ENCODE measurements around the gene RTEL1. TPM values are rescaled to one million over a fixed set of nuclear protein-coding genes. Genes with fewer than 3 reads are reported as not detected.
"Not testable (repeated sequence)": the region's sequence is repeated elsewhere in the genome, so short reads cannot be mapped to it uniquely, and the experiment has no call there.

RTEL1 gene
- total RNA-seq, 1 donor = 5.7 TPM

DNA sequence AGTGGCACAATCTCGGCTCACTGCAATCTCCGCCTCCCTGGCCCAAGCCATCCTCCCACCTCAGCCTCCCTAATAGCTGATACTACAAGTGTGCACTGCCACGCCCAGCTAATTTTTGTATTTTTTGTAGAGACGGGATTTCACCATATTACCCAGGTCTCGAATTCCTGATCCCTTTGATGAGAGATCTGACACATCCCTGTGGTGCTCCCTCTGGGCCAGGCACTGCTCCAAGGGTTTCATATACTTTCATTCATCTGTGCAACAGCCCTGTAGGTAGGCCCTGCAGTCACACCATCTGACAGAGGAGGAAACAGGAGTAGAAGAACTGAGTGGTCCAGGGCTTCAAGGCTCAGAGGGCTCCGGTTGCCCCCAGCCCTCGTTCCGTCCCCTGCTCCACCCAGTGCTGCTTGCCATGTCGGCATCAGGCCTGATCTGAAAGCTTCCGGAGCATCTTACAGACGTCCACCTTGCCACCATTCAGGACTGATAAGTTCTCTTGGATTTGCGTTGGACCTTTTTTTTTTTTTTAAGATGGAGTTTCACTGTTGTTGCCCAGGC lies 53.1 kb downstream of the RTEL1 start:
- peaks cover 39% of the 10 kb centered on the region for H3K4me1 ChIP-seq (ENCODE audit: insufficient read depth, low read length)
- no peaks in the 10 kb centered on the region for H3K27me3 ChIP-seq (ENCODE audit: insufficient read depth, low read length)

DNA sequence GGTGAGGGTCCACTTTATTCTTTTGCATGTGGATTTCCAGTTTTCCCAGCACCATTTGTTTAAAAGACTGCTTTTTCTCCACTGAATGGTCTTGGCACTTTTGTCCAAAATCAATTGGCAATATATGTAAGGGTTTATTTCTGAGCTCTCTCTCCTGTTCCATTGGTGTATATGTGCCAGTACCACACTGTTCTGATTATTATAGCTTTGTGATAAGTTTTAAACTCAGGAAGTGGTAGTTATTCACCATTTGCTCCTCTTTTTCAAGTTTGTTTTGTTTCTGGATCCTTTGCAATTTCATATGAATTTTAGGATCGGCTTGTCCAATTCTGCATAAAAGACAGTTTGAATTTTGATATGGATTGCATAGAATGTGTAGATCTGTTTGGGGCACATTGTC lies 54.1 kb downstream of the RTEL1 start:
- Histone ChIP-seq H3K4me3 (ENCODE audit: low read length) (no peak overlapping the region), H3K27me3 (ENCODE audit: insufficient read depth, low read length) (no peaks in the 10 kb centered on the region), H3K4me1 (ENCODE audit: insufficient read depth, low read length) (peaks cover 29% of the 10 kb centered on the region), H3K9me3 (ENCODE audit: low read depth, low read length) (no peaks in the 10 kb centered on the region)

More for the DNA sequence above, 53.1 kb downstream of the RTEL1 start:
- Histone ChIP-seq H3K4me3 (ENCODE audit: low read length) (no peak overlapping the region), H3K9me3 (ENCODE audit: low read depth, low read length) (no peaks in the 10 kb centered on the region)

DNA sequence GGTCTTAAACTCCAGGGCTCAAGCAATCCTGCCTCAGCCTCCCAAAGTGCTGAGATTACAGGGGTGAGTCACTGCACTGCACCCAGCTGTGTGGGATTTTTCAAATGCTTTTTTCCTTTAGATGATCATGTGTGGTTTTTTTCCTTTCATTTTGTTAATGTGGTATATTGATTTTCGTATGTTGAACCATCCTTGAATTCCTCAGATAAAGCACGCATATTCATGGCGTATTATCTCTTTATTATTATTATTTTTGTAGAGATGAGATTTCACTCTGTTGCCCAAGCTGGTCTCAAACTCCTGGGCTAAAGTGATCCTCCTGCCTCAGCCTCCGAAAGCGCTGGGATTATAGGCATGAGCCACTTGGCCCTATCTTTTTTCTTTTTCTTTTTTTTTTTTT lies 56.7 kb downstream of the RTEL1 start:
- peaks cover 12% of the 10 kb centered on the region for H3K4me1 ChIP-seq (ENCODE audit: insufficient read depth, low read length)
- no peaks in the 10 kb centered on the region for H3K9me3 ChIP-seq (ENCODE audit: low read depth, low read length)
- H3K4me3 ChIP-seq (ENCODE audit: low read length) = no peak overlapping the region
- no peaks in the 10 kb centered on the region for H3K27me3 ChIP-seq (ENCODE audit: insufficient read depth, low read length)

DNA sequence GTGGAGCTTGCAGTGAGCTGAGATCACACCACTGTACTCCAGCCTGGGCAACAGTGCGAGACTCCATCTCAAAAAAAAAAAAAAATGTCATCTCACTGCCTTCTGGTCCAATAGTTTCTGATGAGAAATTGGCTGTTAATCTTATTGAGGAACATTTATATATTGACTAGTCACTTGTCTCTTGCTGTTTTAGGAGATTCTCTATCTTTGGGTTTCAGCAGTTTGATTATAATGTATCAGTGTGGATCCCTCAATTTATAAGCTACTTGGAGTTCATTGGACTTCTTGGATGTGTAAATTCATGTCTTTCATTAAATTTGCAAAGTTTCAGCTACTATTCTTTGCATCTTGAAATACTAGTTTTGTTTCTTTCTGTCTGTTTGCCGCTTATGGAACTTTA lies 60.9 kb downstream of the RTEL1 start:
- H3K4me3 ChIP-seq (ENCODE audit: low read length) = no peak overlapping the region
- H3K9me3 ChIP-seq (ENCODE audit: low read depth, low read length) = no peaks in the 10 kb centered on the region
- no peaks in the 10 kb centered on the region for H3K4me1 ChIP-seq (ENCODE audit: insufficient read depth, low read length)
- H3K27me3 ChIP-seq (ENCODE audit: insufficient read depth, low read length) = no peaks in the 10 kb centered on the region

DNA sequence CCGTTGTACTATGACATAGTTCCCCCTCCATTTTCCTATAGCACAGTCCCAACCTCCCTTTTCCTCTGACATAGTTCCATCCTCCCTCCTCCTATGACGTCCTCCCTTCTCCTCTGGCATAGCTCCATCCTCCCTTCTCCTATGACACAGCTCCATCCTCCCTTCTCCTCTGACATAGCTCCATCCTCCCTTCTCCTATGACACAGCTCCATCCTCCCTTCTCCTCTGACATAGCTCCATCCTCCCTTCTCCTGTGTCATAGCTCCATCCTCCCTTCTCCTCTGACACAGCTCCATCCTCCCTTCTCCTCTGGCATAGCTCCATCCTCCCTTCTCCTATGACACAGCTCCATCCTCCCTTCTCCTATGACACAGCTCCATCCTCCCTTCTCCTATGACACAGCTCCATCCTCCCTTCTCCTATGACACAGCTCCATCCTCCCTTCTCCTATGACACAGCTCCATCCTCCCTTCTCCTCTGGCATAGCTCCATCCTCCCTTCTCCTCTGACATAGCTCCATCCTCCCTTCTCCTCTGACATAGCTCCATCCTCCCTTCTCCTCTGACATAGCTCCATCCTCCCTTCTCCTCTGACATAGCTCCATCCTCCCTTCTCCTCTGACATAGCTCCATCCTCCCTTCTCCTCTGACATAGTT lies 65.0 kb downstream of the RTEL1 start:
- H3K9me3 ChIP-seq (ENCODE audit: low read depth, low read length); H3K4me3 ChIP-seq (ENCODE audit: low read length); H3K27me3 ChIP-seq (ENCODE audit: insufficient read depth, low read length): not testable (repeated sequence)
- H3K4me1 ChIP-seq (ENCODE audit: insufficient read depth, low read length) = peaks cover 13% of the 10 kb centered on the region

DNA sequence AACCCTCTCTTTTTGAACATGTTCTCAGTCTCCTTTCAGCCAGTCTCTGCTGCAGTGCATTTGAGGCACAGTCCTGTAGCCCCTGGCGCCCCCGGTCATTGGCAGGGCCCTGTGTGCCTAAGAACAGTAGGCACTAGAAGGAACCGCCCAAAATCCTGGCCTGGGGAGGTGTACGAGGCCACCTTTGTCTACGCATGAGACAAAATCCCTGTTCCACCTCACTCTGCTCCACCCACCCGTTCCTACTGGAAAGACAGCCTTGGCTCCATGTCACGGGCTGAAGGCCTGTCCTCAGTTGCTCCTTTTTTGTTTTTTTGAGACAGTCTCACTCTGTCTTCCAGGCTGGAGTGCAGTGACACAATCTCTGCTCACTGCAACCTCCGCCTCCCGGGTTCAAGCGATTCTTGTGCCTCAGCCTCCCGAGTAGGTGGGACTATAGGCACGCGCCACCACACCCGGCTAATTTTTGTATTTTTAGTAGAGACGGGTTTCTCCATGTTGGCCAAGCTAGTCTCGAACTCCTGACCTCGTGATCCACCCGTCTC lies 72.1 kb downstream of the RTEL1 start:
- not testable (repeated sequence) for H3K27me3 ChIP-seq (ENCODE audit: insufficient read depth, low read length); H3K9me3 ChIP-seq (ENCODE audit: low read depth, low read length); H3K4me3 ChIP-seq (ENCODE audit: low read length)
- H3K4me1 ChIP-seq (ENCODE audit: insufficient read depth, low read length) = peaks cover 50% of the 10 kb centered on the region

DNA sequence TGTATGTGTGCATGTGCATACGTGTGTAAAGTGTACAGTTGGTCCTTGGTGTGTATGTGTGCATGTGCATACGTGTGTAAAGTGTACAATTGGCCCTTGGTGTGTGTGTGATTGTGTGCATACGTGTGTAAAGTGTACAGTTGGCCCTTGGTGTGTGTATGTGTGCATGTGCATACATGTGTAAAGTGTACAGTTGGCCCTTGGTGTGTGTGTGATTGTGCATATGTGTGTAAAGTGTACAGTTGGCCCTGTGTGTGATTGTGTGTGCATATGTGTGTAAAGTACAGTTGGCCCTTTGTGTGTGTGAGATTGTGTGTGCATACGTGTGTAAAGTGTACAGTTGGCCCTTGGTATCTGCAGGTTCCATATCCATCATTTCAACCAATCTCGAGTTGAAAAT lies 73.3 kb downstream of the RTEL1 start:
- Histone ChIP-seq H3K9me3 (ENCODE audit: low read depth, low read length) (no peaks in the 10 kb centered on the region), H3K4me1 (ENCODE audit: insufficient read depth, low read length) (peaks cover 60% of the 10 kb centered on the region), H3K4me3 (ENCODE audit: low read length) (no peak overlapping the region), H3K27me3 (ENCODE audit: insufficient read depth, low read length) (no peaks in the 10 kb centered on the region)

DNA sequence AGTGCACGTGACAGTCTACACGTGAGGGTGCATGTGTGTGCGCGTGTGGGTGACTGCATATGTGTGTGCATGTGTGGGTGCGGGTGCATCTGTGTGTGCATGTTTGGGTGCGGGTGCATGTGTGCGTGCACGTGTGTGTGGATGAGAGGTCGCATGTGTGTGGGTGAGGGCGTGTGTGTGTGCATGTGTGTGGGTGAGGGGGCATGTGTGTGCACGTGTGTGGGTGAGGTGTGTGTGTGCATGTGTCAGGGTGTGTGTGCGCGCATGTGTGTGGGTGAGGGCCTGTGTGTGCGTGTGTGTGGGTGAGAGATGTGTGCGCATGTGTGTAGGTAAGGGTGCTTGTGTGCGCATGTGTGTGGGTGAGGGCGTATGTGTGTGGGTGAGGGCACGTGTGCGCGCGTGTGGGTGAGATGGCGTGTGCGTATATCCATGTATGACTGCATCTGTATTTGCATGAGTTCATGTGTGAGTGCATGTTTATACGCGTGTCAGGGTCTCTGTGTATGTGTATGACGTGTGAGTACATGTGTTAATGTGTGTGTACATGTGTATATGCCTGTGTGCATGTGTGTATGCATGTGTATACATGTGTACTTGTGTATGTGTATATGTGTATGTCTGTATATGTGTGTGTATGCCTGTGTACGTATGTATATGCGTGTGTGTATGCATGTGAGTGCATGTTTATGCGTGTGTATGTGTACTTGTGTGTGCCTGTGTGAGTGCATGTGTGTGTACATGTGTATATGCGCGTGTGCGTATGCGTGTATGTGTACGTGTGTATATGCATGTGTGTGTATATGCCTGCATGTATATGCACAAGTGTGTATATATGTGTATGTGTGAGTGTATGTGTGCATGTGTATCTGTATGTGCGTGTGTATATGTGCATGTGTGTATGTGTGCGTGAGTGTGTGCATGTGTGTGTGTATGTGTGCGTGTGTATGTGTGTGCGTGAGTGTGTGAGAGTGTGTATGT lies 74.3 kb downstream of the RTEL1 start:
- Histone ChIP-seq H3K9me3 (ENCODE audit: low read depth, low read length) (no peaks in the 10 kb centered on the region), H3K27me3 (ENCODE audit: insufficient read depth, low read length) (no peaks in the 10 kb centered on the region), H3K4me1 (ENCODE audit: insufficient read depth, low read length) (peaks cover 64% of the 10 kb centered on the region), H3K4me3 (ENCODE audit: low read length) (no peak overlapping the region)

DNA sequence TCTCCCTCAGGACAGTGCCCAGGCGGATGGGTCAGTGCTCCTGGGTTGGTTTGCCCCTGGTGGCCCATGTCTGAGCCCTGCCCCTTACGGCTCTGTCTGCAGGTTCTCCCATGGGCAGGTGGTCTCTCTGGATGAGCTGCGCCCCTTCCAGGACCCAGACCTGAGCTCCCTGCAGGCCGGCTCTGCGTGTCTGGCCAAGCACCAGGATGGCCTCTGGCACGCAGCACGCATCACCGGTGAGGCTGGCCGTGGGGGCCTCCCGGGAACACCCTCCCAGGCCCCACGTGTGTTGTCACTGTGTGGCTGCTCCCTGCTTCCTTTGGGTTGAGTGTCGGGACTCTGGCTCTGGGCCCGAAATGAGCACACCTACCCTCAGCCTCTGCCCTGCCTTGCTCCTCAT lies 75.0 kb downstream of the RTEL1 start:
- Histone ChIP-seq H3K4me3 (ENCODE audit: low read length) (no peak overlapping the region), H3K4me1 (ENCODE audit: insufficient read depth, low read length) (peaks cover 59% of the 10 kb centered on the region)

DNA sequence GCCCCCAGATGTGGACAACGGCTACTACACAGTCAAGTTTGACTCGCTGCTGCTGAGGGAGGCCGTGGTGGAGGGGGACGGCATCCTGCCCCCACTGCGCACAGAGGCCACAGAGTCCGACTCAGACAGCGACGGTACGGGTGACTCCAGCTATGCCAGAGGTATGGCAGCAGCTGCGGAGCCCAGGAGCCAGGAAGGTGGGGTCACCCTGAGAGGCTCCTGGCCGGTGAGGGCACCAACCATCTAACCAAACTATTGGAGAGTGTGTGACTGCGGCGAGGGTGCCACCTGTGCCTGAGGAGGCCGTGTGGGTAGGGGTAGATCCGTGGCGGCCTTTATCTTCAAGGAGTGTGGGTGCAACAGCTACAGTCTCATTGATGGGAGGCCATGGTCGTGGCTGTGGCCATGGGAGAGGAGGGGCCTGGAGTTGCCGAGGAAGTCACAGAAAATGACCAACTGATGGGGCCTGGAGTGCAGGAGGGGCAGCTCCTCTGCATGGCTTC lies 75.5 kb downstream of the RTEL1 start:
- Histone ChIP-seq H3K9me3 (ENCODE audit: low read depth, low read length) (no peaks in the 10 kb centered on the region), H3K4me3 (ENCODE audit: low read length) (no peak overlapping the region), H3K4me1 (ENCODE audit: insufficient read depth, low read length) (peaks cover 59% of the 10 kb centered on the region), H3K27me3 (ENCODE audit: insufficient read depth, low read length) (no peaks in the 10 kb centered on the region)

More for the DNA sequence above, 75.0 kb downstream of the RTEL1 start:
- no peaks in the 10 kb centered on the region for H3K9me3 ChIP-seq (ENCODE audit: low read depth, low read length)
- H3K27me3 ChIP-seq (ENCODE audit: insufficient read depth, low read length) = no peaks in the 10 kb centered on the region

DNA sequence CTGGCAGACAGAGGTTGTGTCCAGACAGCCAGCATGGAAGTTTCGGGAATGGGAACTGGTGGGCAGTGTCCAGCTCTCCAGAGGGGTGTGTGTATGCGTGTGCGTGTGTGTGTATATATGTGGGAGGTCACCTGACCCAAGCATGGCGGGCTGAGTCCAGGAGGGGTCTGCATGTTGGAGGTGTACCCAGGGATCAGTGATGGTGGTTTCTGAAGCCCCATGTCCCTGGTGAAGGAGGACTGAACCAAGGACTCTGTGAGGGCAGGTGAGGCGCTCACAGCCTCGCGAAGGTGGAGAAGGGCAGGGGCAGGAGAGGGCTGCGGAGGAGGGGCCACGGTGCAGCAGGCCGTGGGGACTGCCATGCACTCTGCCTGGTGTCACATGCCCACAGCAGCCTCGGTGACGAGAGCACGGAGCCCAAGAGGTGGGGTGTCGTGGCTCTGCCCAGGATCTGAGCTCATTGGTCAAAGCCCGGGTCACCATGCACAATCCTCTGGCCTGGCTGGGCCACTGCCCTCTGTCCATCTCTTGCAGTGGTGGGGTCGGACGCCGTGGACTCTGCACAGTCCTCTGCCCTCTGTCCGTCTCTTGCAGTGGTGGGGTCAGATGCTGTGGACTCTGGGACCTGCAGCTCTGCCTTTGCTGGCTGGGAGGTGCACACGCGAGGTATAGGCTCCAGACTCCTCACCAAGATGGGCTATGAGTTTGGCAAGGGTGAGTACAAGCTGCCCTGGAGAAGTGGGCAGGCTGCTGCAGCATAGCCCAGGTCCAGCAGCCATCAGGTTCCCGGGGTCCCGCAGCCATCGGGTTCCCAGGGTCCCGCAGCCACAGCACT lies 76.2 kb downstream of the RTEL1 start:
- no peaks in the 10 kb centered on the region for H3K27me3 ChIP-seq (ENCODE audit: insufficient read depth, low read length)
- no peaks in the 10 kb centered on the region for H3K9me3 ChIP-seq (ENCODE audit: low read depth, low read length)
- no peak overlapping the region for H3K4me3 ChIP-seq (ENCODE audit: low read length)
- peaks cover 59% of the 10 kb centered on the region for H3K4me1 ChIP-seq (ENCODE audit: insufficient read depth, low read length)

DNA sequence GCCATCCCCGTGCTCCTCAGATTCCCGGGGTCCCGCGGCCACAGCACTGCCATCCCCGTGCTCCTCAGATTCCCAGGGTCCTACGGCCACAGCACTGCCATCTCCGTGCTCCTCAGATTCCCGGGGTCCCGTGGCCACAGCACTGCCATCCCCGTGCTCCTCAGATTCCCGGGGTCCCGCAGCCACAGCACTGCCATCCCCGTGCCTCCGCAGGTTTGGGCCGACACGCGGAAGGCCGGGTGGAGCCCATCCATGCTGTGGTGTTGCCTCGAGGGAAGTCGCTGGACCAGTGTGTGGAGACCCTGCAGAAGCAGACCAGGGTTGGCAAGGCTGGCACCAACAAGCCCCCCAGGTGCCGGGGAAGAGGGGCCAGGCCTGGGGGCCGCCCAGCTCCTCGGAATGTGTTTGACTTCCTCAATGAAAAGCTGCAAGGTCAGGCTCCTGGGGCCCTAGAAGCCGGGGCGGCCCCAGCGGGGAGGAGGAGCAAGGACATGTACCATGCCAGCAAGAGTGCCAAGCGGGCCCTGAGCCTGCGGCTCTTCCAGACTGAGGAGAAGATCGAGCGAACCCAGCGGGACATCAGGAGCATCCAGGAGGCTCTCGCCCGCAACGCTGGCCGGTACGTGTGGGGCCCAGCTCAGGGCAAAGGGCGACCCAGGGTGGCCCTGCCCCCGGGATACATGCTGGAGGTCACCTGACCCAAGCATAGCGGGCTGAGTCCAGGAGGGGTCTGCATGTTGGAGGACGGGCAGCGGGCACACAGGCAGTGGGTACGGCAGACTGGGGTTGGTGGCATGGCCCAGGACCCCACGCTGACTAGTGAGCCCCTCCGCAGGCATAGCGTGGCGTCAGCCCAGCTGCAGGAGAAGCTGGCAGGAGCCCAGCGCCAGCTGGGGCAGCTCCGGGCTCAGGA lies 77.1 kb downstream of the RTEL1 start:
- Histone ChIP-seq H3K4me3 (ENCODE audit: low read length) (no peak overlapping the region), H3K4me1 (ENCODE audit: insufficient read depth, low read length) (peaks cover 50% of the 10 kb centered on the region), H3K27me3 (ENCODE audit: insufficient read depth, low read length) (no peaks in the 10 kb centered on the region), H3K9me3 (ENCODE audit: low read depth, low read length) (no peaks in the 10 kb centered on the region)

DNA sequence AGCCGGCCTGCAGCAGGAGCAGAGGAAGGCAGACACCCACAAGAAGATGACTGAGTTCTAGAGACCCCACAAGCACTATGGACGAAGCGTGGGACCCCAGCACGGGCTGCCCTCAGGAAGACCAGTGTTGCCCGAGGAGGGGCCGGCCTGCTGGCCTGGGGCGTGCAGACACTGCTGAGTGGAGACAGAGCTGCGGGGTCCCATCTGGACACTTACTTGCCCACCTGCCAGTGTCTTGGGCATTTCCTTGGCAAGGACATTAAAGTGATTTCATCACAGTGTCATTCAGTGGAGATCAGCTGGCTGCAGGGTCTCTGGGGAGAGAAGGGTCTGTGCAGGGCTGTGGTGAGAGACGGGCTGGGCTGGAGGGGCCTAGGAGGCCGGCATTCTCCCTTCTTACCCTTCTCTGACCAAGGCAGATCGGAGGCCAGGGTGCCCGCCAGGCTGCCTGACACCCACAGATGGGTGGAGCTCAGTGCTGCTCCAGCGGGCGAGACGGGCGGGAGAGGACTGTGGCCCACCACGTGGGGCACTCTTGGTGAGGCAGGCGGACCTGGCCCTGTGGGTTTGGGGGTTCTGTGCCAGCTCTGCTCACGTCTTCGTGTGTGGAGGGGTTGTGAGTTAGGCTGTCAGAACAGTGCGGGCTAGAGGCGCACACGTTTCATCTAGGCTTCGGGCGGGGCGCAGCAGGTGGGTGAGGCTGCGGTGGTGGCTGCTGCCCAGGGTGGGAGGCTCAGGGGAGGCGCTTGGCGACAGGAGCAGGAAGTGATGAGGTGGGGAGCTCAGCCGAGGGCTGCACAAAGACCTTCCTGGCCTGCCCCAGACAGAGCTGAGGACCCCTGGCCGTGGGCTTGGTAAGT lies 78.0 kb downstream of the RTEL1 start, which contains the start of gene LIME1:
Gene LIME1 (plus strand): TSS at position 806 of the 860 bp plus-strand sequence. CDS start 886 bp downstream, outside the sequence.
- Histone ChIP-seq H3K4me1 (ENCODE audit: insufficient read depth, low read length) (peaks cover 48% of the 10 kb centered on the region), H3K9me3 (ENCODE audit: low read depth, low read length) (no peaks in the 10 kb centered on the region), H3K4me3 (ENCODE audit: low read length) (peak within 1 kb of the TSS; percentile 54), H3K27me3 (ENCODE audit: insufficient read depth, low read length) (no peaks in the 10 kb centered on the region)
